IPS-18c (cell line): ENCODE results near the gene RABL3.
"Not testable (repeated sequence)": the region's sequence is repeated elsewhere in the genome, so short reads cannot be mapped to it uniquely, and the experiment has no call there.

Experiments
- H3K4me3 ChIP-seq: 2 replicates; pipeline ENCODE4 v1.7.0; 2013; ENCODE audit warnings: low read depth, mild to moderate bottlenecking, low read length, moderate library complexity; ENCODE audit not compliant: insufficient read depth
- H3K9me3 ChIP-seq: one replicate; pipeline ENCODE4 v1.6.1; 2013; ENCODE audit warnings: mild to moderate bottlenecking, low read length, moderate library complexity; ENCODE audit not compliant: control insufficient read depth, insufficient read depth

Gene RABL3

DNA sequence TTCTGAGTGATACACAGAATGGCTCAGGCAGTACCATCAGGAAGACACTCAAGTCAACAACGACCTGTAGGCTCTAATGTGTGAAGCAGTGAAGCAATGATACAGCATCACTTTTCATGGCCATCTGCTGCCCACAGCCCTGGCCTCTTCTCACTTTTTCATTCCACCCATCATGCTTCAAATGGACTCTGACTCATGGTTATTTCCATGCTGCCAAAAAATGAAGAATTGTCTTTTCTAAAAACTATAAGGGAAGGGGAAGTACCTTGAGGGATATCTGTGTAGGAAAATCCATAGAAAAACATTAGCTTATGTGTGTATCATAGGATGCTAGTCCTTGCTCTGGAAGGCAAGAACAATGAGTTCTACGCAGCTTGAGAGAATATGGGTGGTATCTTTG lies 71.7 kb downstream of the RABL3 start:
- no peak overlapping the region for H3K4me3 ChIP-seq
- H3K9me3 ChIP-seq = no peaks in the 10 kb centered on the region

- H3K4me3 ChIP-seq = no peak overlapping the region
- H3K9me3 ChIP-seq = peaks cover 2% of the 10 kb centered on the region
Observed at GRCh38 chr3:120664926-120665325, 77.4 kb downstream of the RABL3 start.

DNA sequence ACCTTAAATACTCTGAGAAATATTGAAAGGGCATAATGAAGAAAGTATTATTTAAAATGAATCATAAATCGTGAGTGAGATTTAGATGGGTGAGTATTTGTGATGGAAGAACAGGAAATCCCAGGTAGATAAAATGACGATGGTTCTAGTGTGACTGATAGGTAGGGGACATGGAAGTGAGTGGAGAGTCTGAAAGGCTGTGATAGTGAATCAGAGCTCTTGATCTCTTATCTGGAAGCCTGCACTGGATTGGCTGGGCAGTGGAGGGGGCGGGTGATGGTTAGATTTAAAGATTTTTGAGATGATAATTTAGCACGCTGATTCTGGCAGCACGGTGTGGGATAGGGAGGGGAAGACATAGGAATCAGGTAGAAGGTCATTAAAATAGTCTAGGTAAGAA lies 80.4 kb downstream of the RABL3 start:
- Histone ChIP-seq H3K9me3 (peaks cover 5% of the 10 kb centered on the region), H3K4me3 (no peak overlapping the region)

DNA sequence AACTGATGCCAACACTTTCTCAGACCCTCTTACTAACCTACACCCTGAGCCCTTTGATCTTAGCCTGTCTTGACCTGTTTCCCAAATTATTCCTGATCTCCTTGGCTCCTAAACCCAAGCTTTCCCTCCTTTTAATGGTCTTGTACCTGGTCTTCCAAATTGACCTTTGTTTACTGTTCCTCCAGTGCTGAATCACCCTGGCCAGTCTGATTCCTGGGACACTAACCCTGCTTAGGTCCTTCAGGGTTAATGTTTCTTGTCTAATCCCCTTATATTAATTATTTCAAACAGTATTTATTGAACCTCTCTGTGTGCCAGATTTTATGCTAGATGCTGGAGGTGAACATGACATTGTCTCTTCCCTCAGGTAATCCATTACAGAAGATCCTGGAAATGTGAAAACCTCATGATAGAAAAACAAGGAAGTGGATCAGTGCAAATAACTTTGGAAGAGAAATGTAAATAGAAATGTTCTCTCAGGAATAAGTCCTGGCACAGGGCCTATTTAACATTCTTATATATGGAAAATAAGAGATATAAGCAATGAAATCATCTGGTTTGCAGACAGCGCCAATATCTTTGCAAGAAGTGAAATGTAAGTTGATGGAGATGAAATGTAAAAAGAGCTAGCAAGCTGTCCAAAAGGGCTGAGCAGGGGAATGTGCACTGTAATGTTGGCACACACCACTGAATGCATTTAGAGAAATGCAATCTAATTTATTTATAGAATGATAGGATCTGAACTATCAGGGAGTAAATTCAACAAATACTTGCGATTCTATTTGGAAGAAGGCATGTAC lies 81.0 kb downstream of the RABL3 start:
- Histone ChIP-seq H3K4me3 (no peak overlapping the region), H3K9me3 (peaks cover 5% of the 10 kb centered on the region)

- Histone ChIP-seq H3K4me3 (no peak overlapping the region), H3K9me3 (peaks cover 5% of the 10 kb centered on the region)
Observed at GRCh38 chr3:120659834-120660233, 82.5 kb downstream of the RABL3 start.

DNA sequence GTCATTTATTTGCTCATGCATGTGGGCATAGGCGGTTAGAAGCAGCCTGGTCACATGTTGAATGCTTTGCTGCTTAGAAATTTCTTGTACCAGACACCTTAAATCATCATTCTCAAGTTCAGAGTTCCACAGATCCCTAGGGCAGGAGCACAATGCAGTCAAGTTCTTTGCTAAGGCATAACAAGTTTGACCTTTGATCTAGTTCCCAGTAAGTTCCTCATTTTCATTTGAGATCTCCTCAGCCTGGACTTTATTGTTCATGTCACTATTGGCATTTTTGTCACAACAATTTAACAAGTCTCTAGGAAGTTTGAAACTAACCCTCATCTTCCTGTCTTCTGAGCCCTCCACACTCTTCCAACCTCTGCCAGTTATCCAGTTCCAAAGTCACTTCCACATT lies 83.0 kb downstream of the RABL3 start:
- H3K4me3 ChIP-seq = no peak overlapping the region
- H3K9me3 ChIP-seq = peaks cover 5% of the 10 kb centered on the region

DNA sequence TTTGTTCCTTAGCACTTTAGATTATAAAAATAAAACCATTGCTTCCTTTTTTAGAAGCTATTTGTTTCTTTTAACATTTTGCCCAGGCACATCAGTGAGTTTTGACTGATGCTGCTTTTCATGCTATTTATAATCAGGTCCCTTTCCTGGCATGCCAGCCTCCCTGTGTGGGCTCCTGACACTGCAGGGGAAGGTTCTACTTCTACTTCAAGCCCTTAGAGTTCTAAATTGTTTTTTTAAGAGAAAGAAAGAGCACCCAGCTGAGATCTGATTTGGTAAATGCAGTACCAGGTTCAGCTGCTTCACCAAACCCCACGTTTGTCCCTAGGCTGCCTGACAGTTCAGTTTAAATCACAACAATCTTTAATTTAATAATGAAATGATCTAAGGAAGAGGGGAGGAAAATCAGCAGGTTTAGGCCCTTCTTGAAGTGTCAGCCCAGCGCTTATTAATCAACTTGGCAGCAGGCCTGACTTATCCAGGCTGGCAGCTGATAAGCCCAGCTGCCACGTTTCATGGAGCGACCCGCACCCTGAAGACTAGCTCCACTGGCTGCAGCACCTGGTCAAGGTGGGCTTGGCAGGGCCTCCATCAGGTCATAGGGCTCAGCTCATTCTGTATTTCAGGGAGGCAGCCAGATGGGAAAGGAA lies 89.3 kb downstream of the RABL3 start:
- Histone ChIP-seq H3K4me3 (no peak overlapping the region), H3K9me3 (peaks cover 3% of the 10 kb centered on the region)

DNA sequence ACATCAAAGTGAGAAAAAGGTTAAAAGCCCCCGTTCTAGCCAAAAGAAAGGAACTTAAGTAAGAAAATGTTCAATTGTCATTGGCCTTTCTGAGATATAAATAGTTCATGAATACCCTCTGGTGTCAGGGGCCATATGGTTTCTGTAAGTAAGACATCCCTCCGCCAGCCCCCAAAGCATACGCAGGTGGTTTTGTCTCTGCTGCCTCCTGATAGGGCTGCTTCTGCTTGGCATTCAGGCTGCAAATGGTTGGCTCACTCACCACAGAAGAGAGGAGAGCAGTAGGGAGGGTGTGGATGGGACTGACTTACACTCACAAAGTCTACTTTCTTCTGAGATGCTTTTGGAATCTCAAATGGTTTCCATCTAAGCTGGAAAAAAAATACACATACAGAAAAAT lies 90.0 kb downstream of the RABL3 start:
- Histone ChIP-seq H3K9me3 (no peaks in the 10 kb centered on the region), H3K4me3 (no peak overlapping the region)

DNA sequence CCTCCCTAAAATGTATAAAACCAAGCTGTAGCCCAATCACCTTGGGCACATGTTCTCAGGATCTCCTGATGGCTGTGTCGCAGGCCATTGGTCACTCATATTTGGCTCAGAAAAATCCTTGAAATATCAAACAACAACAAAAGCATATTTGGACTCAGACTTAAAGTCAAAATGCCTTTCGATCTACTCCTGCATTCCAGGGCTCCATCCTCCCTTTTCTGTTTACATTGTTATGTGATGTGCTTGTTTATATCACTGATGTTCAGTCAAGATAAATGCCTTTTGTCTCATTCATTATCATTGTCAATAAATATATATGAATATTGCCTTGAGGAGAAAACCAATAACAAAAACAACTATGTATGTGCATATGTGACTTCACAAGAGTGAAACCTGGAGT lies 92.0 kb downstream of the RABL3 start:
- Histone ChIP-seq H3K4me3 (no peak overlapping the region), H3K9me3 (no peaks in the 10 kb centered on the region)

- Histone ChIP-seq H3K9me3 (no peaks in the 10 kb centered on the region), H3K4me3 (no peak overlapping the region)
Observed at GRCh38 chr3:120649830-120650233, 92.5 kb downstream of the RABL3 start.

GRCh38 chr3:120648290-120648689 lies 94.0 kb downstream of the RABL3 start:
- Histone ChIP-seq H3K9me3 (no peaks in the 10 kb centered on the region), H3K4me3 (no peak overlapping the region)

DNA sequence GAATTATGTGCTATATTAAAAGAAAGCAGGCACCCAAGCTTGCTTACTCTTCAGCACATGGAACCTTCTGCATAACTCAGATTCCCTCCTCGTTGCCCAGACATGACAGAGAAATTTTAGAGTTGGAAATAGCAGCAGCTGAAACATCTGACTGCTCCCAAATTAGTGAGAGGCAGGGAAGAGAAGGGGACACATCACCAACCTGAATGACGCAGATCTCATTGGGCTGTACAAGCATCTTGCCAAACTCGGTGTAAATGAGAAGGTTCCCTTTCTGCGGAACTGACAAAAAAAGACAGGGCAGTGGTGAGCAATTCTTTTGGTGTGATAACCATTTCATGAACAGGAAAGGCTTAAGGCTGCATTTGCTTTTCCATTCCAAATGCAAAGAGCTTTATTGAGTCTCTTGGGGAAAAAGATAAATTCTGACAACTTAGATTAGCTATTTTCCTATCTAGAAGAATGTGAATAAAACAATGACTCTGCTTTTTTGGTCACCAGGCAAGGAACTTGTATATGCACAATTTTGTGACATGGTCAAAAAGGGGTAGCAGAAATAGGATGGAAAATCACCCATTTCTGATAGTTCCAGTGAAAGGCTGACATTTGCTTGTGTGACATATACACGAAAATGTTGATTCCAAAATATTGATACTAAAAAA lies 95.4 kb downstream of the RABL3 start:
- H3K9me3 ChIP-seq = no peaks in the 10 kb centered on the region
- H3K4me3 ChIP-seq = no peak overlapping the region

GRCh38 chr3:120645083-120645845 lies 97.1 kb downstream of the RABL3 start:
- Histone ChIP-seq H3K4me3 (no peak overlapping the region), H3K9me3 (no peaks in the 10 kb centered on the region)

DNA sequence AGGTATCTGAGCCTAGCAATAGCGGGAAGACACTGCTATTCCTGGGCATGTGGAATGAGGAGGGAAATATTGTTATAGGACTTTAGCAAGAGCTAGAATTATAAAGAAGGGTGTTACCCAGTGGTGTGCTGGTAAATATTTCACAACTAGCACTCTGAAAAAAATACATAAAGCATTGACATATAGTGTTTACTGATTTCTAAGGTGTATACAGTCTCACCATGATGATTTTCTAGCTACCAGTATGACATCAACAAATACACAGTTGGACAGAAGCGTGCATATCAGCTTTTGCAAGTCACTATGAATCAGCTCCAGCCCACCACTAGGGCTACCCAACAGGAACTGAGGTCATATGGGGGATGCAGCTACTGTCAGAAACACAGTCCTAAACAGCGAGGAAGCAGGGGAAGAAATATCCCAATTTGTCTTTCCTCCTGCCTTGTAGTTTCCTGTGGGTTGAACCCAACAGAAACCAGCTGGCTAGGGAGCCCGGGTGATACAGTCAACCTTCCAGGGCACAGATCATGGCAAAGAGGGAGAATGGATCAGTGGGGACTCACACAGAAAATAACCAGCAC lies 99.9 kb downstream of the RABL3 start:
- Histone ChIP-seq H3K4me3 (no peak overlapping the region), H3K9me3 (no peaks in the 10 kb centered on the region)

GRCh38 chr3:120641696-120642246 lies 100.5 kb downstream of the RABL3 start:
- Histone ChIP-seq H3K4me3 (no peak overlapping the region), H3K9me3 (no peaks in the 10 kb centered on the region)

DNA sequence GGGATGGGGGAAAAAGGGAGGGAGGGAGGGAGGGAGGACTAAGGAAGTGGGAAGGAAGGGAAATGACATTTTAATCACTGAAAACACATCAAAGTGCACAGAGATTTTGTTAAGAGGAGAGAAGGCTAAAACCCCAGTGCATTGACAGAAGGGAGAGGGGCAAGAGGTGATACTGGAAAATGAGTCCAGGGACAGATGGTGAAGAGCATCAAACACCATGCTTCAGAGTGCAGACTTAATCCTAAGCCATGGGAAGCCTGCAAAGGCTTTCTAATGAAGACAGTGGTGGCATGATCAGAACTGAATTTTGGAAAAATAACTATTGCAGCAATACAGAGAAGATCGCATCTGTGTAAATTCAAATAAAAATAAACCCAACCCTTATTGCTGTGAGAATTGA lies 102.1 kb downstream of the RABL3 start:
- no peaks in the 10 kb centered on the region for H3K9me3 ChIP-seq
- no peak overlapping the region for H3K4me3 ChIP-seq

DNA sequence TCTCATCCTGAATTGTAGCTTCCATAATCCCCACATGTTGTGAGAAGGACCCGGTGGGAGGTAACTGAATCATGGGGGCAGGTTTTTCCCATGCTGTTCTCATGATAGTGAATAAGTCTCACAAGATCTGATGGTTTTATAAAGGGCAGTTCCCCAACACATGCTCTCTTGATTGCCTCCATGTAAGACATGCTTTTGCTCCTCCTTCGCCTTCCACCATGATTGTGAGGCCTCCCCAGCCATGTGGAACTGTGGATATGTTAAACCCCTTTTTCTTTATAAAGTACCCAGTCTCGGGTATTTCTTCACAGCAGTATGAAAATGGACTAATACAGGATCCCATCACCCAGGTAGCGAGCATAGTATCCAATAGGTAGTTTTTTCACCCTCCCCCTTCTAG lies 103.5 kb downstream of the RABL3 start:
- not testable (repeated sequence) for H3K9me3 ChIP-seq, H3K4me3 ChIP-seq
